Gastrocnemius medialis (tissue), 4 donors: ENCODE measurements around the gene AFAP1L2. TPM values are rescaled to one million over a fixed set of nuclear protein-coding genes. Genes with fewer than 3 reads are reported as not detected.

Experiments
- ATAC-seq, 2 donors: fragments of 150-250 bp; one replicate each; pipeline ENCODE4 v1.9.1; 2016
- DNase-seq, 2 donors: peaks; one replicate each; pipeline ENCODE4 v3.0.0-alpha.2; 2019
- H3K27ac ChIP-seq, 4 donors: fragments of 200-600 bp; sonication (generic); 1 replicate in 1 of 4; 2 replicates in 3 of 4; pipeline ENCODE4 v1.5.1; 2016 to 2018; ENCODE audit warnings: mild to moderate bottlenecking in 2 of 4, moderate library complexity in 1 of 4
- H3K27me3 ChIP-seq, 3 donors: fragments of 200-600 bp; sonication (generic) in 2 of 3; 1 replicate in 1 of 3; 2 replicates in 2 of 3; pipeline versions ENCODE4 v1.5.1 to v1.6.0; 2016 to 2019; ENCODE audit warnings: mild to moderate bottlenecking in 1 of 3, moderate library complexity in 1 of 3
- H3K36me3 ChIP-seq, 2 donors: fragments of 200-600 bp; sonication (generic) in 1 of 2; one replicate each; pipeline ENCODE4 v1.5.1; 2017 to 2018
- H3K4me1 ChIP-seq, 2 donors: fragments of 200-600 bp; sonication (generic) in 1 of 2; one replicate each; pipeline ENCODE4 v1.5.1; 2016 to 2017; ENCODE audit warnings: mild to moderate bottlenecking in 2 of 2
- H3K4me3 ChIP-seq, 4 donors: fragments of 200-600 bp; sonication (generic) in 3 of 4; 1 replicate in 1 of 4; 2 replicates in 3 of 4; pipeline ENCODE4 v1.5.1; 2016 to 2019; ENCODE audit warnings: mild to moderate bottlenecking in 2 of 4
- H3K9me3 ChIP-seq, 3 donors: fragments of 200-600 bp; sonication (generic) in 2 of 3; 1 replicate in 1 of 3; 2 replicates in 2 of 3; pipeline ENCODE4 v1.5.1; 2016 to 2019
- POLR2A ChIP-seq, 2 donors: fragments of 450-650 bp; IDR thresholded peaks; one replicate each; pipeline ENCODE4 v1.6.1; 2017; ENCODE audit warnings: antibody characterized with exemption in 2 of 2, mild to moderate bottlenecking in 2 of 2, moderate library complexity in 2 of 2
- in situ Hi-C, 4 donors: fragments of 200-750 bp; cut with MboI; loops; one replicate each; pipeline versions ENCODE4 v1.15.0 to v1.8.0; 2017; ENCODE audit warnings: low sequenced_read_pairs in 4 of 4
- intact Hi-C: fragments of 100-400 bp; cut with DNase I; formaldehyde crosslinking; loops from one replicate; pipeline ENCODE4 v1.15.1; 2023; ENCODE audit warnings: low total_unique reads
- total RNA-seq, 4 donors: library from RNA; depleted of rRNA; stranded (reverse); fragments of >200 nt; gene quantifications; one replicate each; pipeline versions ENCODE4 v1.1.0 to v1.2.3, GENCODE V29; 2016
- TF ChIP-seq, protein P1 (sequence below), 5 experiments: fragments of 450-650 bp in 3 of 5; fragments of 200-600 bp in 2 of 5; sonication (generic) in 2 of 5; IDR thresholded peaks in 4 of 5; conservative IDR thresholded peaks in 1 of 5; 1 replicate in 4 of 5; 2 replicates in 1 of 5; pipeline ENCODE4 v1.5.1; 2016 to 2019; ENCODE audit warnings: antibody characterized with exemption in 5 of 5, mild to moderate bottlenecking in 3 of 5, moderate library complexity in 3 of 5

The AFAP1L2 gene
- total RNA-seq, 4 donors from 2014 or later: 1.3 to 3.5 (median 2.1) TPM

DNA sequence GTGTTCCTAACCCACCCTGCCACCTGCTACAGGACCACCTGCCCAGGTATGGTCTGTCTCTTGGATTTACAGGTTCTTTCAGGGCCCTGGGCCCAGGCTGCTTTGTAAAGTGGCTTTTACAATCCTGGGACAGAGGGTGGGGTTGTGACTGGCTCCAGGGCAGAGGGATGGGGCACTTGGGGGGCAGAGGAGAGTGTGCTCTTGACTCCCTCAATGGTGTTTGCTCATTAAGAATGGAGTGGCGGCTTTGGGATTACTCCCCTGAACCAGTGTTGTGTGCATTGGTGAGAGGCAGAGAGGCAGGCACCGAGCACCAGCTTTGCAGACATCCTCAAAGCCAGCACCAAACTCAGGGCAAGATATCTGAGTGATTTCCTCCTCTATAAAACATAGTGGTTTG lies 121.8 kb downstream of the AFAP1L2 start:
- H3K27ac ChIP-seq: no peak overlapping the region
- H3K27me3 ChIP-seq: no peaks in the 10 kb centered on the region
- in situ Hi-C loops (no loop called here), intact Hi-C loops (no loop called here)
- H3K4me3 ChIP-seq: no peak overlapping the region
- H3K9me3 ChIP-seq: no peaks in the 10 kb centered on the region
- H3K4me1 ChIP-seq: no peaks in the 10 kb centered on the region
- DNase-seq (no peak), ATAC-seq (no peak)
- no peaks in the 10 kb centered on the region for H3K36me3 ChIP-seq
- TF ChIP-seq, protein P1, sequence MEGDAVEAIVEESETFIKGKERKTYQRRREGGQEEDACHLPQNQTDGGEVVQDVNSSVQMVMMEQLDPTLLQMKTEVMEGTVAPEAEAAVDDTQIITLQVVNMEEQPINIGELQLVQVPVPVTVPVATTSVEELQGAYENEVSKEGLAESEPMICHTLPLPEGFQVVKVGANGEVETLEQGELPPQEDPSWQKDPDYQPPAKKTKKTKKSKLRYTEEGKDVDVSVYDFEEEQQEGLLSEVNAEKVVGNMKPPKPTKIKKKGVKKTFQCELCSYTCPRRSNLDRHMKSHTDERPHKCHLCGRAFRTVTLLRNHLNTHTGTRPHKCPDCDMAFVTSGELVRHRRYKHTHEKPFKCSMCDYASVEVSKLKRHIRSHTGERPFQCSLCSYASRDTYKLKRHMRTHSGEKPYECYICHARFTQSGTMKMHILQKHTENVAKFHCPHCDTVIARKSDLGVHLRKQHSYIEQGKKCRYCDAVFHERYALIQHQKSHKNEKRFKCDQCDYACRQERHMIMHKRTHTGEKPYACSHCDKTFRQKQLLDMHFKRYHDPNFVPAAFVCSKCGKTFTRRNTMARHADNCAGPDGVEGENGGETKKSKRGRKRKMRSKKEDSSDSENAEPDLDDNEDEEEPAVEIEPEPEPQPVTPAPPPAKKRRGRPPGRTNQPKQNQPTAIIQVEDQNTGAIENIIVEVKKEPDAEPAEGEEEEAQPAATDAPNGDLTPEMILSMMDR (IDR thresholded peaks at IDR 0.05 in 4 of 5, conservative IDR thresholded peaks at IDR 0.05 in 1 of 5): no peak
- no peak for TF ChIP-seq POLR2A (IDR thresholded peaks at IDR 0.05)

DNA sequence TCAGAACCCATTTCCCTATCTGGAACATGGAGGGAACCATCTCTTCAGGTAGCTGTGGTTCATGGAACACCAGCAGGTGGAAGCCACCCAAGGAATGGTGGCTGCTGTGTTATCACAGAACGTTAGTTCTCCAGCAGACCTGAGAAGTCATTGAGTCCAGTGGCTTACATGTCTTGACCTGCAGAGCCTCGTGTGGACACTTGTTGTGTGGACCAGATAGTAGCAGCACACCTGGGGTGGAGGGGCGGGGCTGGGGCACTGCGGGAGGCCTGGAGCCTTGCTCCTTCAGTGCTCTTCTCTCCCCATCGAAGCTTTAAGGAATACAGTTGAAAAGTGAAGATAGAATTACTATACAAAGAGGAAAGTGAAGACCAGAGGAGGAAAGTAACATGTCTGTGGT lies 122.8 kb downstream of the AFAP1L2 start:
- Histone ChIP-seq H3K9me3 (no peaks in the 10 kb centered on the region), H3K36me3 (no peaks in the 10 kb centered on the region), H3K4me1 (no peaks in the 10 kb centered on the region), H3K4me3 (no peak overlapping the region), H3K27ac (no peak overlapping the region), H3K27me3 (no peaks in the 10 kb centered on the region)
- intact Hi-C loops: no loop called here
- in situ Hi-C loops: no loop called here
- TF ChIP-seq, protein P1 (IDR thresholded peaks at IDR 0.05 in 4 of 5, conservative IDR thresholded peaks at IDR 0.05 in 1 of 5): no peak
- DNase-seq (no peak), ATAC-seq (no peak)

DNA sequence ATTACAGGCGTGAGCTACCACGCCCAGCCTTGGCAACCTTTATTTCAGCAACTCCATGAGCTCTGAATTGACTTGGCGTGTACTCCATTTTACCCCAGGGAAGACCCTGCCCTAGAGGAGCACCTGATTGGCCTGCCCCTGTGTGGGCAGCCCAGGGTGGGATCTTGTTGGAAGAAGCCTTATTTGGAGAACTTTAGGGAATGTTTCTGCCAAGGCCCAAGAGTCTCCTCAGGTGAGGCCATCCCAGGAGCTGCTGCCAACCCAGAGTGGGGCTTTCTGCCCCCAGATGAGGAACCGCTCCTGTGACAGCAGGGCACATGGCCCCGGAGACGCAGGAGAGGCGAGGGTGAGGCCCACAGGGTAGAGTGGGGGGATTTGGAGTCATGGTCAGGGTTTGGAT lies 123.3 kb downstream of the AFAP1L2 start:
- ATAC-seq: no peak
- H3K27ac ChIP-seq: no peak overlapping the region
- TF ChIP-seq, protein P1 (IDR thresholded peaks at IDR 0.05 in 4 of 5, conservative IDR thresholded peaks at IDR 0.05 in 1 of 5): no peak
- no peak for TF ChIP-seq POLR2A (IDR thresholded peaks at IDR 0.05)

DNA sequence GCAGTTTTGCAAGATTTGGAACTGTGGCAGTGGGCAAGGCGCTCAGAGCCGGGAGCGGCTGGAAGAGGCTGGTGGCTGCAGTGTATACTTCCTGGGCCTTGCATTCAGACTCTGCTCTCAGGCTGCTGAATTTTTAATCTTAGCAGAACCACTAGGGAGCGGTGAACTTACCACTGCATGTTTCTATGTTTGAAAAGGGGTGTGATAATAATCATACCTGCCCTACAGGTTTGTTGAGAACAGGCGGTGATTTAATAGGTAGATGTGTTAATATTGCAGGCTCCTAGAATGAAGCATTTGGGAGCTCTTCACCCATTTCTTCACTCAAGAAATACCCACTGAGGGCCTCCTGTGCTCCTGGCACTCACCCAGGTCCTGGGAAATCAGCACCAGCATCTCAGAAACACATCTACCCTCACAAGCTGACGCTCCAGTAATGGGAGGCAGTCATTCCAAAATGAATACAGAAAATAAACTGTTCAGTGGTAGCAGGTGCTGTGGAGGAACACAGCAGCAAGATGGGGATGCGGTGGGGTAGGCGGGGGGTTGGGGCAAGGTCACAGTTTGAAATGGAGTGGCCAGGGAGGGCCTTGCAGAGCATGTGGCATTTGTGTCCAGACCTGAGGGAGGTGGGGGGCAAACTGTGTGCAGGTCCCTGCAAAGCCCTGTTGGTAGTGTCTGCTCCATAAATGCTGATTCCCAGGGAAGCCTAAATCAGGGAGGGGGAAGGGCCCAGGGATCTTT lies 124.2 kb downstream of the AFAP1L2 start:
- intact Hi-C loops (no loop called here), in situ Hi-C loops (no loop called here)
- Histone ChIP-seq H3K4me3 (no peak overlapping the region), H3K27ac (no peak overlapping the region), H3K9me3 (no peaks in the 10 kb centered on the region), H3K4me1 (no peaks in the 10 kb centered on the region), H3K36me3 (no peaks in the 10 kb centered on the region), H3K27me3 (no peaks in the 10 kb centered on the region)
- DNase-seq (no peak), ATAC-seq (no peak)
- TF ChIP-seq, protein P1 (IDR thresholded peaks at IDR 0.05 in 4 of 5, conservative IDR thresholded peaks at IDR 0.05 in 1 of 5): no peak
- no peak for TF ChIP-seq POLR2A (IDR thresholded peaks at IDR 0.05)

More for the DNA sequence above, 123.3 kb downstream of the AFAP1L2 start:
- Histone ChIP-seq H3K4me1 (no peaks in the 10 kb centered on the region), H3K36me3 (no peaks in the 10 kb centered on the region), H3K4me3 (no peak overlapping the region), H3K9me3 (no peaks in the 10 kb centered on the region), H3K27me3 (no peaks in the 10 kb centered on the region)
- no peak for DNase-seq
- in situ Hi-C loops: no loop called here
- intact Hi-C loops: no loop called here

DNA sequence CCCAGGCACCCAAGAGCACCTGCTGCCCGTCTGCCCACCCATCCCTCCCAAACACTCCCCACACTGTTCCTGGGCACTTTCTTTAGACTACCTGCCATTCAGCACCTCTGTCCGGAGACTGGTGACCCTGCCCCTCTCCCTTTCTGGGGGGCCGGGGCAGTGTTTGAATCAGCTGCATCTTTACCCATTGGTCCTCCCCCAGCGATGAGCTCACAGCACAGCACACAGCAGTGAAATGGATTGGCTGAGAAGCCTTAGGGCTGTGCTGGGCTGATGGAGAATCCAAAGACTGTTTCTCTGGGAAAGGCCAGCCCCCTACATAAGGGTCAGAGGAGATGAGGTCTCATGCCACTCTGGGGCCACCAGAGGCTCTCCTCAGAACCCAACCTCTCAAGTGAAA lies 125.0 kb downstream of the AFAP1L2 start:
- ATAC-seq: no peak
- intact Hi-C loops: no loop called here

More for the DNA sequence above, 125.0 kb downstream of the AFAP1L2 start:
- H3K4me3 ChIP-seq: no peak overlapping the region
- no peak overlapping the region for H3K27ac ChIP-seq
- H3K27me3 ChIP-seq: no peaks in the 10 kb centered on the region
- DNase-seq: no peak
- H3K4me1 ChIP-seq: no peaks in the 10 kb centered on the region
- no peaks in the 10 kb centered on the region for H3K9me3 ChIP-seq
- in situ Hi-C loops: no loop called here
- H3K36me3 ChIP-seq: no peaks in the 10 kb centered on the region
- TF ChIP-seq, protein P1 (IDR thresholded peaks at IDR 0.05 in 4 of 5, conservative IDR thresholded peaks at IDR 0.05 in 1 of 5): no peak
- no peak for TF ChIP-seq POLR2A (IDR thresholded peaks at IDR 0.05)
